ENCODE results near the gene KSR2. TPM values are rescaled to one million over a fixed set of nuclear protein-coding genes. Genes with fewer than 3 reads are reported as not detected.

Gene KSR2
- total RNA-seq, 2 donors from 2014 or later = 0.07 to 0.08 TPM

DNA sequence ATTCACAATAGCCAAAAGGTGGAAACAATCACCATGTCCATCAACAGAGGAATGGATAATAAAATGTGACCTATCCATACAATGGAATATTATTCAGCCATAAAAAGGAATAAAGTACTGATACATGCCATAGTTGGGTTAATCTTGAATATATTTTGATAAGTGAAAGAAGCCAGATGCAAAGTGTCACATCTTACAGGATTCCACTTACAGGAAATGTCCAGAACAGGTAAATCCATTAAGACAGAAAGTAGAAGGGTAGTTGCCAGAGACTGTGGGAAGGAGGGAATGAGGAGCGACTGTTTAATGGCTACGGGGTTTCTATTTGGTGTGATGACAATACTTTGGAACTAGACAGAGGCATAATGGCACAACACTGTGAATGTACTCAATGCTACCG, 171.6 kb downstream of the KSR2 start:
- no peaks in the 10 kb centered on the region for H3K9me3 ChIP-seq
- TF ChIP-seq, protein P1, sequence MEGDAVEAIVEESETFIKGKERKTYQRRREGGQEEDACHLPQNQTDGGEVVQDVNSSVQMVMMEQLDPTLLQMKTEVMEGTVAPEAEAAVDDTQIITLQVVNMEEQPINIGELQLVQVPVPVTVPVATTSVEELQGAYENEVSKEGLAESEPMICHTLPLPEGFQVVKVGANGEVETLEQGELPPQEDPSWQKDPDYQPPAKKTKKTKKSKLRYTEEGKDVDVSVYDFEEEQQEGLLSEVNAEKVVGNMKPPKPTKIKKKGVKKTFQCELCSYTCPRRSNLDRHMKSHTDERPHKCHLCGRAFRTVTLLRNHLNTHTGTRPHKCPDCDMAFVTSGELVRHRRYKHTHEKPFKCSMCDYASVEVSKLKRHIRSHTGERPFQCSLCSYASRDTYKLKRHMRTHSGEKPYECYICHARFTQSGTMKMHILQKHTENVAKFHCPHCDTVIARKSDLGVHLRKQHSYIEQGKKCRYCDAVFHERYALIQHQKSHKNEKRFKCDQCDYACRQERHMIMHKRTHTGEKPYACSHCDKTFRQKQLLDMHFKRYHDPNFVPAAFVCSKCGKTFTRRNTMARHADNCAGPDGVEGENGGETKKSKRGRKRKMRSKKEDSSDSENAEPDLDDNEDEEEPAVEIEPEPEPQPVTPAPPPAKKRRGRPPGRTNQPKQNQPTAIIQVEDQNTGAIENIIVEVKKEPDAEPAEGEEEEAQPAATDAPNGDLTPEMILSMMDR (IDR thresholded peaks at IDR 0.05) = no peak
- H3K4me1 ChIP-seq = no peaks in the 10 kb centered on the region
- no peak for DNase-seq (ENCODE audit: low spot score)
- no peaks in the 10 kb centered on the region for H3K27me3 ChIP-seq
- H3K27ac ChIP-seq = no peak overlapping the region
- no peaks in the 10 kb centered on the region for H3K36me3 ChIP-seq
- no peak overlapping the region for H3K4me3 ChIP-seq

DNA sequence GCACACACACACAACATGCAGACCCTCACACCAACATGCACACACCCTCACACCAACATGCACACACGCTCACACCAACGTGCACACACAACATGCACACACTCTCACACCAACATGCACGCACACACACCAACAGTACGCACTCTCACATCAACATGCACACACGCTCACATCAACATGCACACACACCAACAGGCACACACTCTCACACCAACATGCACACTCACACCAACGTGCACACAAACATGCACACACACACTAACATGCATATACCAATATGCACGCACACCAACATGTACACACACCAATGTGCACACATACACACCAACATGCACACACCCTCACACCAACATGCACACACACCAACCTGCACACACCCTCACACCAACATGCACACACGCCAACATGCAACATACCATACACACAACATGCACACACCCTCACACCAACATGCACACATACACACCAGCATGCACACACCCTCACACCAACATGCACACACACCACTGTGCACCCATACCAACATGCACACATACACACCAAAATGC, 175.8 kb downstream of the KSR2 start:
- no peaks in the 10 kb centered on the region for H3K27me3 ChIP-seq
- TF ChIP-seq, protein P1 (IDR thresholded peaks at IDR 0.05) = no peak
- H3K27ac ChIP-seq = no peak overlapping the region
- no peak overlapping the region for H3K4me3 ChIP-seq
- no peak for DNase-seq (ENCODE audit: low spot score)
- no peaks in the 10 kb centered on the region for H3K36me3 ChIP-seq
- H3K4me1 ChIP-seq = no peaks in the 10 kb centered on the region
- no peaks in the 10 kb centered on the region for H3K9me3 ChIP-seq

DNA sequence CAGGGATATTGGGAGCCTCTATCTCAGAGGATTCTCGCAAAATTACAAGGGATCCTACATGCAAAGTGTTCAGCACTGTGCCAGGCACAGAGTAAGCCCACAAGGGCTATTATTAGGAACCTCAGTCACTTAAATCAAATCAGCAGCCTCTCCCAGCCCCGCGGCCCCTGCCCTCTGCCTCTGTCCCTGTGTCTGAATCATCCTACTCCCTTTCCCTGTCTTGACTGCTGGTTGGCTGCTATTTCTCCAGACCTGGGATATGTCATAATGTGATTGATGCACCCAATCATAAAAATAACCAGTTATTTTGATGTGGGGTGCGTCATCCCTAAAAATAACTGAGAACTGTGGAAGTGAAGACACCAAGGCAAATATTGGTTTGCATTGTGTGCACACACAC, 176.3 kb downstream of the KSR2 start:
- H3K9me3 ChIP-seq = no peaks in the 10 kb centered on the region
- no peak overlapping the region for H3K4me3 ChIP-seq
- no peaks in the 10 kb centered on the region for H3K36me3 ChIP-seq
- H3K27ac ChIP-seq = no peak overlapping the region
- H3K27me3 ChIP-seq = no peaks in the 10 kb centered on the region
- TF ChIP-seq, protein P1 (IDR thresholded peaks at IDR 0.05) = no peak
- H3K4me1 ChIP-seq = no peaks in the 10 kb centered on the region
- DNase-seq (ENCODE audit: low spot score) = no peak

DNA sequence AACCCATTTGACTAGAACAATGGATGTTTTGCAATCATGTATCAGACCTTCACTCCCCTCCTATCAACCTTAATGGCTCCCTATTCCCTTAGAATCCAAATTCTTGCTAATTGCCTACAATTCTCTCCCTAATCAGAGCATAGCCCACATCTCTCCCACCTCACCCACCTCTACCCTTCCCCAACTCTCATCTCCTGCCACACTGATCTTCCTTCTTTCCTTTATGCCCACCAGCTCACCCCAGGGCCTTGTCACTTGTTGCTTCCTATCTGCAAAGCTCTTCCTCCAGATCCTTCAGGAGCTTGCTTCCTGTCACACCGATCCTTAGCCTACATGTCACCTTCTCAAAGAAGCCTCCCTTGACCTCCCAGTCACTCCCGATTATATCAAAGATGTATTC, 177.8 kb downstream of the KSR2 start:
- Histone ChIP-seq H3K27ac (no peak overlapping the region), H3K4me3 (no peak overlapping the region), H3K9me3 (no peaks in the 10 kb centered on the region), H3K36me3 (no peaks in the 10 kb centered on the region), H3K27me3 (no peaks in the 10 kb centered on the region), H3K4me1 (no peaks in the 10 kb centered on the region)
- no peak for DNase-seq (ENCODE audit: low spot score)
- TF ChIP-seq, protein P1 (IDR thresholded peaks at IDR 0.05) = no peak

DNA sequence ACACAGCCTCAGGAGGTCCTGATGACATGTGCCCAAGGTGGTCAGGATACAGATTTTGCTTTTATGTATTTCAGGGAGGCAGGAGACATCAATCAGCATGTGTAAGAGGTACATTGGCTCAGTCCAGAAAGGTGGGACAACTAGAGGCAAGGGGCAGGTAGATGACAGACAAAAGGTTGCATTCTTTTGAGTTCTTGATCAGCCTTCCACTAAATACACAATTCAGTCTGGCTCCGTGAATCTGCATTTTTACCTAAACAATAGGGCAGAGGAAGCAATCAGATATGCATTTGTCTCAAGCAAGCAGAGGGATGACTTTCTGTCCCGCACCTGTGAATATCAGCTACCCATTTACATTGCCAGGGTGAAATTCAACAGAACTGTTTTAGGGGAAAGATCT, 178.6 kb downstream of the KSR2 start:
- Histone ChIP-seq H3K4me3 (no peak overlapping the region), H3K4me1 (no peaks in the 10 kb centered on the region), H3K27me3 (no peaks in the 10 kb centered on the region), H3K9me3 (no peaks in the 10 kb centered on the region), H3K36me3 (no peaks in the 10 kb centered on the region), H3K27ac (no peak overlapping the region)
- DNase-seq (ENCODE audit: low spot score) = no peak
- TF ChIP-seq, protein P1 (IDR thresholded peaks at IDR 0.05) = no peak

DNA sequence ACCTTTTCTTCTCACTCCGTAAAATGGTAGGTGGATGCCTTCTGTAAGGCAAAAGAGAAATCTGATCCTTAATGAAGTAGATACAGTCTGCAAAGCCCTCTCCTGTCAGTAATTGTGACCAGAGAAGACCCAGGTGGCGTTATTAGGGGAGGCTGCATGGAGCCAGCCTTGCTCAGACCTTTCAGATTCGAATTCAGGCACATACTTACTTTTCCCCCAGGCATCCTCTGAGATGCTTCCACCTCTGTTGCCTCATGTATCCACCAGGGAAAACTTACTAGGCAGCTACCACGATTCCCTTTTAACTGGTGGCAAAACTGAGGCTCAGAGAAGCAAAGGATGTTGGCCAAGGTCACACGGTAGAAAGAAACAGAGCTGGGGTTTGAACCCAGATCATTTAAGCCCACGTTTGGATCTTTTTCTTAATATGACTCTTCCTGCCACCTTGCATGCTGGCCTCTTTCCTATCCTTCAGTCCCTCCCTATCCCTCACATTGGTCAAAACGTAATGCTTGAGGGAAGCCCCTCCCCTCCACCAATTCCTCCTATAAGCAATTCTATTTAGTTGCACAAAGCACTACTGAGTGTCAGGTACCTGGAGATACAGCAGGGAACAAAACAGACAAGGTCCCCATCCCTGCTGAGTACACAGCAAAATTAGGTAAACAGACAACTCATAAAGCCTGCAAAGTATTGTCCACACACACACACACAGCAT, 179.4 kb downstream of the KSR2 start:
- no peak overlapping the region for H3K4me3 ChIP-seq
- DNase-seq (ENCODE audit: low spot score) = no peak
- TF ChIP-seq, protein P1 (IDR thresholded peaks at IDR 0.05) = no peak
- no peaks in the 10 kb centered on the region for H3K4me1 ChIP-seq
- no peaks in the 10 kb centered on the region for H3K9me3 ChIP-seq
- no peaks in the 10 kb centered on the region for H3K27me3 ChIP-seq
- H3K36me3 ChIP-seq = no peaks in the 10 kb centered on the region
- no peak overlapping the region for H3K27ac ChIP-seq

Measured in right atrium auricular region (tissue), 2 donors.